Activated CD4-positive, alpha-beta T cell treated with anti-CD3 and anti-CD28 coated beads, Interleukin-2, amount 10 ng/mL, durations not matched to agents 24 days and 14 days (primary cell): ENCODE results near the gene PIGB. TPM values are rescaled to one million over a fixed set of nuclear protein-coding genes. Genes with fewer than 3 reads are reported as not detected.
A peak's percentile ranks its signal among the peaks of the same experiment; 100 is the strongest.
"Not testable (repeated sequence)": the region's sequence is repeated elsewhere in the genome, so short reads cannot be mapped to it uniquely, and the experiment has no call there.

Source experiments
- DNase-seq: peaks from one replicate; pipeline ENCODE4 v3.0.0; 2022
- H3K27ac Mint-ChIP-seq: one replicate; pipeline ENCODE4 v1.8.0; 2022; ENCODE audit warnings: mild to moderate bottlenecking, mixed read lengths
- H3K27me3 Mint-ChIP-seq: one replicate; pipeline ENCODE4 v1.8.0; 2022; ENCODE audit warnings: mixed read lengths
- H3K36me3 Mint-ChIP-seq: one replicate; pipeline ENCODE4 v1.8.0; 2022; ENCODE audit warnings: low read depth, mild to moderate bottlenecking, mixed read lengths
- H3K4me1 Mint-ChIP-seq: one replicate; pipeline ENCODE4 v1.8.0; 2021; ENCODE audit warnings: mixed read lengths
- H3K4me3 Mint-ChIP-seq: one replicate; pipeline ENCODE4 v1.8.0; 2022; ENCODE audit warnings: mild to moderate bottlenecking, moderate library complexity, mixed read lengths
- H3K9me3 Mint-ChIP-seq: one replicate; pipeline ENCODE4 v1.8.0; 2021; ENCODE audit warnings: mixed read lengths
- intact Hi-C: fragments of 100-400 bp; cut with micrococcal nuclease; formaldehyde crosslinking; loops from one replicate; pipeline ENCODE4 v1.15.1; 2023
- total RNA-seq: library from RNA; stranded (reverse); gene quantifications from 2 replicates; pipeline ENCODE4 v1.2.3, GENCODE V29; 2022

PIGB gene
- total RNA-seq, 1 donor from 2014 or later: 13.3 TPM

DNA sequence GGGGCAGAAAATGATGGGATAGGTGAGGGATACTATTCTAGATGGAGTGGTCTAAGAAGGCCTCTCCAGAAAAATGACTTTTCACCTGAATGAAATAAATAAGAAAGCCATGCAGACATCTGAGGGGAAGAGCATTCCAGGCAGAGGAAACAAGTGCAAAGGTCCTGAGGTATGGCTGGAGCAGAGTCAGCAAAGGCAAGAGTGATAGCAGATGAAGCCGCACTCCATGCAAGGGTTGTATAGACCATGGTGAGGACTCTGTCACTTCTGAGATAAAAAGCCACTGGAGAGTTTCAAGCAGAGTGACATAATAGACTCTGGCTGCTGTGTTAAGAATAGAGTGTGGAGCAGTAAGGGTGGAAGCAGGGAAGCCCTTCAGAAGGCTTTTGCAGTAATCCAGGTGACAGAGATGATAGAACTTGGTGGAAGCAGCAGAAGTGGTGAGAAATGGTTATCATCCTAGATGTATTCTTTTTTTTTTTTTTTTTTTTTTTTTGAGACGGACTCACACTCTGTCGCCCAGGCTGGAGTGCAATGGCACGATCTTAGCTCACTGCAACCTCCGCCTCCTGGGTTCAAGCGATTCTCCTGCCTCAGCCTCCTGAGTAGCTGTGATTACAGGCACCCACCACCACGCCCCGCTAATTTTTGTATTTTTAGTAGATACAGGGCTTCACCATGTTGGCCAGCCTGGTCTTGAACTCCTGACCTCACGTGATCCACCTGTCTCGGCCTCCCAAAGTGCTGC lies 32.4 kb upstream of the PIGB start:
- Mint-ChIP-seq H3K27ac (peak overlapping the region; percentile 9), H3K36me3 (peaks cover 35% of the 10 kb centered on the region), H3K4me1 (peaks cover 66% of the 10 kb centered on the region), H3K4me3 (peak overlapping the region; percentile 95)
- DNase-seq, H3K9me3 Mint-ChIP-seq, intact Hi-C loops, H3K27me3 Mint-ChIP-seq: not testable (repeated sequence)

GRCh38 chr15:55288006-55288717 lies 30.9 kb upstream of the PIGB start:
- Mint-ChIP-seq H3K4me1 (peaks cover 51% of the 10 kb centered on the region), H3K4me3 (peak overlapping the region; percentile 95), H3K27me3 (no peaks in the 10 kb centered on the region), H3K9me3 (no peaks in the 10 kb centered on the region), H3K27ac (peak overlapping the region; percentile 94), H3K36me3 (peaks cover 32% of the 10 kb centered on the region)
- DNase-seq: no peak
- intact Hi-C loops: loop anchor here (2.0 kb wide), 2 partner anchors 21 to 33 kb away; no protein-coding TSS in a partner anchor

- intact Hi-C loops: loop anchor here (2.0 kb wide), 2 partner anchors 22 to 34 kb away; no protein-coding TSS in a partner anchor
- Mint-ChIP-seq H3K36me3 (peaks cover 32% of the 10 kb centered on the region), H3K9me3 (no peaks in the 10 kb centered on the region), H3K4me1 (peaks cover 44% of the 10 kb centered on the region), H3K4me3 (peak overlapping the region; percentile 95), H3K27me3 (no peaks in the 10 kb centered on the region), H3K27ac (peak overlapping the region; percentile 94)
- DNase-seq: peak; percentile 81
Observed at GRCh38 chr15:55289011-55289745, 29.8 kb upstream of the PIGB start.

DNA sequence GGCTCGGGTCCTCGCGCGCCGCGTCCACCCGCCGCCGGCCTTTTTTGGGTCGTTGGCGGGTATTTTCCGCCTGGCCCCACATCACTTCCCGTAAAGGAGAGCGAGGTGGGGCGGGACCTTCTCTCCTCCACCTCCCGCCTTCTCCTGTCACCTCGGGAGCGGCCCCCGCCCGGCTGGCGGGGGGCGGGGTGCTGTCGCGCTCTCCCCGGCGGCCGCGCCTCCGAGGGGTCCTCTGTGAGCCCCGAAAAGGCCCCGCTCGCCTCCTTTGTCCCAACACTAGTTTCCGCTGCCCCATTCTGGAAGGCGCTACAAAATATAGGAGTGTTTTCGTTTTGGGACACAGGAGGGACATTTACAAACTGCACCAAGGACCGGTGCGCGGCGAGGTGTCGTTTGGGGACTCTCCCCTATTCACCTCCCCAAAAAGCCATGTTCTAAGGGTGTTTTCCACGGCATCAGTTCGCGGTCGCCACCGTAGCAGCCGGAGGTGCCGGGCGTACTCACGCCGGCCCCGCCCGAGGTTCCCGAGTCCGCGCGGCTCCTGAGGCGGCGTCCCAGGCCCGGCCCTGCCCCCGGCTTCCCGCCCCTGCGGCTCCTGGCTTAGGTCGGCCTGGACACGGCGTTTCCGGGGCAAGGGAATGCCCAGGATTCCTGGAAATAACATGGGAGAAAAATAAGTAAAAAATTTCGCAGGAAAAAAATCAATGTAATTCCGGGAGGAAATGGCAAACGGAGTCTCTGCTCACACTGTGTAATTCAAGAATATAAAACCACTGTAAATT lies 29.1 kb upstream of the PIGB start, which contains the start of gene RAB27A:
Gene RAB27A (minus strand): TSS at position 68 of the 782 bp plus-strand sequence. CDS start 54,879 bp downstream, outside the sequence.
- DNase-seq: peak; percentile 95
- Mint-ChIP-seq H3K36me3 (peaks cover 27% of the 10 kb centered on the region), H3K9me3 (no peaks in the 10 kb centered on the region), H3K4me3 (peak within 1 kb of the TSS; percentile 95), H3K4me1 (peaks cover 39% of the 10 kb centered on the region), H3K27ac (peak within 1 kb of the TSS; percentile 94), H3K27me3 (no peaks in the 10 kb centered on the region)
- intact Hi-C loops: loop anchor here (1.0 to 5.0 kb wide), 8 partner anchors 10 to 147 kb away; partner anchors contain the start of genes PIGB and PIGBOS1

GRCh38 chr15:55290528-55291057 lies 28.4 kb upstream of the PIGB start:
- Mint-ChIP-seq H3K27ac (peak overlapping the region; percentile 90), H3K9me3 (no peaks in the 10 kb centered on the region), H3K36me3 (peaks cover 22% of the 10 kb centered on the region), H3K27me3 (no peaks in the 10 kb centered on the region), H3K4me1 (peaks cover 34% of the 10 kb centered on the region), H3K4me3 (peak overlapping the region; percentile 95)
- peak; percentile 95 for DNase-seq
- intact Hi-C loops: loop anchor here (1.0 to 5.0 kb wide), 6 partner anchors 10 to 147 kb away; partner anchors contain the start of genes PIGB and PIGBOS1

- no peaks in the 10 kb centered on the region for H3K27me3 Mint-ChIP-seq
- H3K36me3 Mint-ChIP-seq: no peaks in the 10 kb centered on the region
- no peak for DNase-seq
- H3K4me1 Mint-ChIP-seq: peaks cover 2% of the 10 kb centered on the region
- no peaks in the 10 kb centered on the region for H3K9me3 Mint-ChIP-seq
- no peak overlapping the region for H3K27ac Mint-ChIP-seq
- no peak overlapping the region for H3K4me3 Mint-ChIP-seq
- intact Hi-C loops: no loop called here
Observed at GRCh38 chr15:55297315-55297714, 21.7 kb upstream of the PIGB start.

DNA sequence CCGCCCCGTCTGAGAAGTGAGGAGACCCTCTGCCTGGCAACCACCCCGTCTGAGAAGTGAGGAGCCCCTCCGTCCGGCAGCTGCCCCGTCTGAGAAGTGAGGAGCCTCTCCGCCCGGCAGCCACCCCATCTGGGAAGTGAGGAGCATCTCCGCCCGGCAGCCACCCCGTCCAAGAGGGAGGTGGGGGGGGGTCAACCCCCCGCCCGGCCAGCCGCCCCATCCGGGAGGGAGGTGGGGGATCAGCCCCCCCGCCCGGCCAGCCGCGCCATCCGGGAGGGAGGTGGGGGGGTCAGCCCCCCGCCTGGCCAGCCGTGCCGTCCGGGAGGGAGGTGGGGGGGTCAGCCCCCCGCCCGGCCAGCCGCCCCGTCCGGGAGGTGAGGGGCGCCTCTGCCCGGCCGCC lies 16.2 kb upstream of the PIGB start:
- H3K27ac Mint-ChIP-seq, H3K4me1 Mint-ChIP-seq, H3K4me3 Mint-ChIP-seq, H3K9me3 Mint-ChIP-seq, H3K27me3 Mint-ChIP-seq, intact Hi-C loops, DNase-seq: not testable (repeated sequence)
- H3K36me3 Mint-ChIP-seq: peaks cover 12% of the 10 kb centered on the region

DNA sequence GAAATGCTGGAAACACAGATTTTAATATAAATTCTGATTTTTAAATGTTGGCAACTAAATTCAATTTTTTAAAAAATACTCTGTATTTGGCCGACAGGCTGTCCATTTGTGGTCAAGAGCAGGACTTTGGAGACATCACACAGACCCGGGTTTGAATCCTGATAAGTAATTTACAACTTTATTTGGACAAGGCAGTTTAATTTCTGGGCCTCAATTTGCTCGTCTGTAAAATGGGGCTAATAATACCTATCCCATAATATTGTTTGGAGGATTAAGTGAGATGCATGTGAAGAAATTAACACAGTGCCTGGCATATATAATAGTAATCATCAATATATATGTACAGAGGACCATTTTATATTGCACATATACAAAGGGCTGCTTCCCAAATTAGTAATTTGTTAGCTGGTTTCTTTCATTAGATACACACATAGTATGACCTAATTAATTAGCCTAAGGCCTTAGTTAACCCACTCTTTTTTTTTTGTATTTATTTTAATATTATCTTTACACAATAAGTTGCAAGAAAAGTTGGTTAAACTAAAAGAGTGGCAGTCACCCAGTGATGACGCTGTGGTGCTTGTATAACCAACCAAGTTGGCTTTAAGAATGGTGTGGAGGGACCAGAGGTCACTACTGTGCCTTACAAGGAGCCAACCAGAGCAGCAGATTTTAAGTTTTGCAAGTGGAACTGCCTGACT lies 665 bp downstream of the PIGB start:
- Mint-ChIP-seq H3K9me3 (no peaks in the 10 kb centered on the region), H3K27ac (peak overlapping the region; percentile 99), H3K36me3 (peaks cover 27% of the 10 kb centered on the region), H3K4me1 (peaks cover 34% of the 10 kb centered on the region), H3K27me3 (no peaks in the 10 kb centered on the region), H3K4me3 (peak overlapping the region; percentile 97)
- intact Hi-C loops: loop anchor here (1.0 to 5.0 kb wide), 5 partner anchors 29 to 178 kb away; partner anchors contain the start of genes CCPG1 and PIERCE2
- DNase-seq: no peak

DNA sequence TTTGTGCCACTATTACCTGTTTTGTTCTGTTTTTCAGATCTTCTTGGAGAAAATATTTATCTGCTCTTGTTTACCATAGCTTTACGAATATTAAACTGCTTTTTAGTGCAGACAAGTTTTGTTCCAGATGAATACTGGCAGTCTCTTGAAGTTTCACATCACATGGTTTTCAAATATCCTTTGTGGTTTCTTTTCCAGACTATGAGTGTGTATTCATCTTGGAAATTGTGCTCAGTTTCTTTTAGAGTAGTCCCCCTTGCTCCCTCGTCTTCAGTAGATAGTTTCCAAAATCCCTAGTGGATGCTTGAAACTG lies 1.2 kb downstream of the PIGB start:
- no peak for DNase-seq
- H3K9me3 Mint-ChIP-seq: no peaks in the 10 kb centered on the region
- peak overlapping the region; percentile 79 for H3K4me3 Mint-ChIP-seq
- peak overlapping the region; percentile 67 for H3K27ac Mint-ChIP-seq
- H3K27me3 Mint-ChIP-seq: no peaks in the 10 kb centered on the region
- peaks cover 30% of the 10 kb centered on the region for H3K4me1 Mint-ChIP-seq
- peaks cover 25% of the 10 kb centered on the region for H3K36me3 Mint-ChIP-seq
- intact Hi-C loops: no loop called here

DNA sequence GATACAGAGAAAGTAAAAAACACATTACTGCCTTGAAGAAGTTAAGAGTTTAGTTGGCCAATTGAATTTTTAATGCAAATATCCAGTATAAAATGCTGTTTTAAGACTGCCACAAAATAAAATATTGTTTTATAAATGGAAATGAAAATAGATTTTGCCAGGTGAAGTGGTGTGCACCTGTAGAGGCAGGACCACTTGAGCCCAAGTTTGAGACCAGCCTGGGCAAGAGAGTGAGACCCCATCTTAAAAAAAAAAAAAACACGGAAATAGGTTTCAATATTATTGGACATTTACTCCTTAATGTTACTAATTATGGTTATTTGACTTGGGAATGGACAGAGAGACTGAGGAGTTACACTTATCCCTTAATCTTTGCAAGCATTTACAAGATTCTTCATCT lies 1.9 kb downstream of the PIGB start:
- Mint-ChIP-seq H3K36me3 (peaks cover 20% of the 10 kb centered on the region), H3K27ac (no peak overlapping the region), H3K4me1 (peaks cover 24% of the 10 kb centered on the region), H3K9me3 (no peaks in the 10 kb centered on the region), H3K27me3 (no peaks in the 10 kb centered on the region), H3K4me3 (no peak overlapping the region)
- intact Hi-C loops: no loop called here
- no peak for DNase-seq

DNA sequence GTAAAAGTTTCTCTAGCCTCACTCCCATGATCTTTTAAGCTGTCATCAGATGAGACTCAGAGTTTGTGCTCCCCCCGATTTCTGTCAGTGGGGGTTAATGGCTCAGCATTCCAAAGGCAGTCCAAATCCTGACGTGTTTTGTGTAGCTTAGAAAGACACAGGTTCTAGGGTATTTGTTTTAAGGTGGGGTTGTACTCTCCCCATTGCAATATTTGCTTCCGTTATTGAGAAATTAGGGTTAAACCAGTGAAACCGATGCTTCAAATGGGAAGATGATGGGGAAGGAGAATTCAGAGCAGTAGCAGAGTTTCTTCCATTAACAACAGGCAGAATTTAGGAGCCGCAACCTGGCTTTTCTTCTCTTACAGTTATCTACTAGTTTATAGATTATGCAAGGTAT lies 3.4 kb downstream of the PIGB start:
- Mint-ChIP-seq H3K4me1 (peaks cover 21% of the 10 kb centered on the region), H3K36me3 (peaks cover 15% of the 10 kb centered on the region), H3K27me3 (no peaks in the 10 kb centered on the region), H3K27ac (peak overlapping the region; percentile 15), H3K9me3 (no peaks in the 10 kb centered on the region), H3K4me3 (no peak overlapping the region)
- intact Hi-C loops: no loop called here
- no peak for DNase-seq

GRCh38 chr15:55327387-55327786 lies 8.4 kb downstream of the PIGB start:
- Mint-ChIP-seq H3K27me3 (no peaks in the 10 kb centered on the region), H3K36me3 (peaks cover 25% of the 10 kb centered on the region), H3K4me3 (no peak overlapping the region), H3K4me1 (peaks cover 6% of the 10 kb centered on the region), H3K27ac (no peak overlapping the region), H3K9me3 (no peaks in the 10 kb centered on the region)
- intact Hi-C loops: no loop called here
- DNase-seq: no peak
